ENCODE measurements around the gene PTPRG. TPM values are rescaled to one million over a fixed set of nuclear protein-coding genes. Genes with fewer than 3 reads are reported as not detected.

PTPRG gene
- total RNA-seq, 3 donors from 2014 or later (not counting 1 experiment from before 2014, with no cell fraction given), result 1.0 to 2.9 (median 2.5) TPM

- H3K27ac ChIP-seq (ENCODE audit: low read length), result no peak overlapping the region
- H3K27me3 ChIP-seq (ENCODE audit: control insufficient read depth, insufficient read depth, low read length), result no peaks in the 10 kb centered on the region
- H3K4me1 Mint-ChIP-seq, result no peaks in the 10 kb centered on the region
- H3K9me3 ChIP-seq (ENCODE audit: control insufficient read depth, insufficient read depth, low read length), result peaks cover under 1% of the 10 kb centered on the region
- H3K9me3 Mint-ChIP-seq, result peaks cover 2 to 3% of the 10 kb centered on the region in 2 donors
- H3K36me3 Mint-ChIP-seq, result no peaks in the 10 kb centered on the region
- H3K4me3 Mint-ChIP-seq, result no peak overlapping the region
- H3K27ac Mint-ChIP-seq, result no peak overlapping the region
- H3K27me3 Mint-ChIP-seq (ENCODE audit: low read depth in 2 of 2), result no peaks in the 10 kb centered on the region
- H3K4me1 ChIP-seq (ENCODE audit: control insufficient read depth, insufficient read depth, low read length), result no peaks in the 10 kb centered on the region
- intact Hi-C loops (cut with micrococcal nuclease), result no loop called here
- no peak for TF ChIP-seq CTCF (IDR thresholded peaks at IDR 0.05)
- ATAC-seq, result no peak
- 82% methylated on average over 5 of the region's 5 CpGs for WGBS (ENCODE audit: insufficient coverage)
- no peak overlapping the region for H3K4me3 ChIP-seq (ENCODE audit: low read length)
- no peaks in the 10 kb centered on the region for H3K36me3 ChIP-seq (ENCODE audit: control insufficient read depth, insufficient read depth, low read length)
- DNase-seq, result no peak
Observed at GRCh38 chr3:62056658-62057057, 495.3 kb downstream of the PTPRG start.

- Histone ChIP-seq H3K27me3 (ENCODE audit: control insufficient read depth, insufficient read depth, low read length) (no peaks in the 10 kb centered on the region), H3K36me3 (ENCODE audit: control insufficient read depth, insufficient read depth, low read length) (no peaks in the 10 kb centered on the region), H3K4me3 (ENCODE audit: low read length) (no peak overlapping the region), H3K9me3 (ENCODE audit: control insufficient read depth, insufficient read depth, low read length) (peaks cover 2% of the 10 kb centered on the region), H3K4me1 (ENCODE audit: control insufficient read depth, insufficient read depth, low read length) (no peaks in the 10 kb centered on the region), H3K27ac (ENCODE audit: low read length) (no peak overlapping the region)
- Mint-ChIP-seq H3K27me3 (ENCODE audit: low read depth in 2 of 2) (no peaks in the 10 kb centered on the region), H3K4me3 (no peak overlapping the region), H3K9me3 (peaks cover 2 to 3% of the 10 kb centered on the region in 2 donors), H3K4me1 (no peaks in the 10 kb centered on the region), H3K36me3 (no peaks in the 10 kb centered on the region), H3K27ac (no peak overlapping the region)
- intact Hi-C loops (cut with micrococcal nuclease), result no loop called here
- 86% methylated on average over 3 of the region's 4 CpGs for WGBS (ENCODE audit: insufficient coverage)
- ATAC-seq, result no peak
- DNase-seq, result no peak
- TF ChIP-seq CTCF (IDR thresholded peaks at IDR 0.05), result no peak
Observed at GRCh38 chr3:62057339-62058047, 496.1 kb downstream of the PTPRG start.

- no peak overlapping the region for H3K4me3 Mint-ChIP-seq
- Histone ChIP-seq H3K36me3 (ENCODE audit: control insufficient read depth, insufficient read depth, low read length) (no peaks in the 10 kb centered on the region), H3K4me3 (ENCODE audit: low read length) (no peak overlapping the region), H3K27ac (ENCODE audit: low read length) (no peak overlapping the region), H3K4me1 (ENCODE audit: control insufficient read depth, insufficient read depth, low read length) (no peaks in the 10 kb centered on the region), H3K27me3 (ENCODE audit: control insufficient read depth, insufficient read depth, low read length) (no peaks in the 10 kb centered on the region), H3K9me3 (ENCODE audit: control insufficient read depth, insufficient read depth, low read length) (peaks cover 2% of the 10 kb centered on the region)
- TF ChIP-seq CTCF (IDR thresholded peaks at IDR 0.05), result no peak
- intact Hi-C loops (cut with micrococcal nuclease), result no loop called here
- WGBS (ENCODE audit: insufficient coverage), result 86% methylated on average over 5 of the region's 5 CpGs
- H3K9me3 Mint-ChIP-seq, result peaks cover 2% of the 10 kb centered on the region in 2 donors
- H3K27ac Mint-ChIP-seq, result no peak overlapping the region
- no peaks in the 10 kb centered on the region for H3K27me3 Mint-ChIP-seq (ENCODE audit: low read depth in 2 of 2)
- no peak for ATAC-seq
- H3K4me1 Mint-ChIP-seq, result no peaks in the 10 kb centered on the region
- DNase-seq, result no peak
- no peaks in the 10 kb centered on the region for H3K36me3 Mint-ChIP-seq
Observed at GRCh38 chr3:62065985-62066693, 504.8 kb downstream of the PTPRG start.

Measured in natural killer cell (primary cell).